HTERT RPE-1 (cell line): Measurements from ENCODE around the gene OMP.
"Not testable (repeated sequence)": the region's sequence is repeated elsewhere in the genome, so short reads cannot be mapped to it uniquely, and the experiment has no call there.

ENCODE experiments used
- in situ Hi-C: fragments of 300-500 bp; cut with MboI; formaldehyde crosslinking; loops from 4 replicates; pipeline ENCODE4 v1.14.3; 2020; ENCODE audit warnings: low sequenced_read_pairs

OMP gene

GRCh38 chr11:77085652-77086051 is 17.0 kb upstream of the OMP start:
- in situ Hi-C loops = no loop called here

- in situ Hi-C loops = no loop called here
These were observed 15.8 kb upstream of the OMP start for GRCh38 chr11:77086521-77087472.

- in situ Hi-C loops = no loop called here
These were observed 14.9 kb upstream of the OMP start for GRCh38 chr11:77087723-77088225.

- in situ Hi-C loops = no loop called here
These were observed 14.2 kb upstream of the OMP start for GRCh38 chr11:77088236-77089003.

- in situ Hi-C loops = no loop called here
These were observed 13.6 kb upstream of the OMP start for GRCh38 chr11:77089004-77089545.

GRCh38 chr11:77090046-77090372 is 12.6 kb upstream of the OMP start:
- in situ Hi-C loops = no loop called here

GRCh38 chr11:77090373-77091111 is 12.1 kb upstream of the OMP start:
- in situ Hi-C loops = no loop called here

GRCh38 chr11:77091146-77091940 is 11.3 kb upstream of the OMP start:
- in situ Hi-C loops = no loop called here

GRCh38 chr11:77092382-77092781 is 10.3 kb upstream of the OMP start:
- in situ Hi-C loops = no loop called here

GRCh38 chr11:77093056-77093891 is 9.4 kb upstream of the OMP start:
- in situ Hi-C loops = no loop called here

- in situ Hi-C loops = no loop called here
These were observed 8.4 kb upstream of the OMP start for GRCh38 chr11:77093987-77094840.

GRCh38 chr11:77094841-77095365 is 7.7 kb upstream of the OMP start:
- in situ Hi-C loops = no loop called here

- in situ Hi-C loops = no loop called here
These were observed 6.8 kb upstream of the OMP start for GRCh38 chr11:77095551-77096490.

GRCh38 chr11:77096591-77097019 is 6.0 kb upstream of the OMP start:
- in situ Hi-C loops = no loop called here

GRCh38 chr11:77097180-77097579 is 5.5 kb upstream of the OMP start:
- in situ Hi-C loops = not testable (repeated sequence)

- in situ Hi-C loops = no loop called here
These were observed 2.2 kb upstream of the OMP start for GRCh38 chr11:77100166-77101042.
